ENCODE data around the gene SLC41A1. TPM values are rescaled to one million over a fixed set of nuclear protein-coding genes. Genes with fewer than 3 reads are reported as not detected.

Gene SLC41A1
- total and polyA plus RNA-seq, 9 of the 15 experiments (the other 6 are each of a cell fraction or from before 2014, with no cell fraction given), result 4.1 to 29.3 (median 11.4) TPM

GRCh38 chr1:205775015-205775716, 37.8 kb downstream of the SLC41A1 start, which contains the start of gene RAB29 (continued):
- TF ChIP-seq, protein P1, sequence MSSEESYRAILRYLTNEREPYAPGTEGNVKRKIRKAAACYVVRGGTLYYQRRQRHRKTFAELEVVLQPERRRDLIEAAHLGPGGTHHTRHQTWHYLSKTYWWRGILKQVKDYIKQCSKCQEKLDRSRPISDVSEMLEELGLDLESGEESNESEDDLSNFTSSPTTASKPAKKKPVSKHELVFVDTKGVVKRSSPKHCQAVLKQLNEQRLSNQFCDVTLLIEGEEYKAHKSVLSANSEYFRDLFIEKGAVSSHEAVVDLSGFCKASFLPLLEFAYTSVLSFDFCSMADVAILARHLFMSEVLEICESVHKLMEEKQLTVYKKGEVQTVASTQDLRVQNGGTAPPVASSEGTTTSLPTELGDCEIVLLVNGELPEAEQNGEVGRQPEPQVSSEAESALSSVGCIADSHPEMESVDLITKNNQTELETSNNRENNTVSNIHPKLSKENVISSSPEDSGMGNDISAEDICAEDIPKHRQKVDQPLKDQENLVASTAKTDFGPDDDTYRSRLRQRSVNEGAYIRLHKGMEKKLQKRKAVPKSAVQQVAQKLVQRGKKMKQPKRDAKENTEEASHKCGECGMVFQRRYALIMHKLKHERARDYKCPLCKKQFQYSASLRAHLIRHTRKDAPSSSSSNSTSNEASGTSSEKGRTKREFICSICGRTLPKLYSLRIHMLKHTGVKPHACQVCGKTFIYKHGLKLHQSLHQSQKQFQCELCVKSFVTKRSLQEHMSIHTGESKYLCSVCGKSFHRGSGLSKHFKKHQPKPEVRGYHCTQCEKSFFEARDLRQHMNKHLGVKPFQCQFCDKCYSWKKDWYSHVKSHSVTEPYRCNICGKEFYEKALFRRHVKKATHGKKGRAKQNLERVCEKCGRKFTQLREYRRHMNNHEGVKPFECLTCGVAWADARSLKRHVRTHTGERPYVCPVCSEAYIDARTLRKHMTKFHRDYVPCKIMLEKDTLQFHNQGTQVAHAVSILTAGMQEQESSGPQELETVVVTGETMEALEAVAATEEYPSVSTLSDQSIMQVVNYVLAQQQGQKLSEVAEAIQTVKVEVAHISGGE (CRISPR knock-in tag; IDR thresholded peaks at IDR 0.05), result peak in 1 of 3 experiments; percentile 80; a peak in 2 of 6 replicates
- TF ChIP-seq AFF4 (CRISPR knock-in tag; IDR thresholded peaks at IDR 0.05), result 0 out of 2 replicates have a peak, but pooled peaks have one; percentile 44
- peak; percentile 47 to 75; a peak in 2 of 4 replicates for TF ChIP-seq TEAD1 (CRISPR knock-in tag; IDR thresholded peaks at IDR 0.05)
- no peak for TF ChIP-seq ZNF280A (IDR thresholded peaks at IDR 0.05; ENCODE audit: low read depth, partially characterized antibody)
- TF ChIP-seq FOSL1 (tag; conservative IDR thresholded peaks at IDR 0.05), result no peak
- TF ChIP-seq MAFG (tag; conservative IDR thresholded peaks at IDR 0.05), result no peak
- TF ChIP-seq SNIP1 (IDR thresholded peaks at IDR 0.05; ENCODE audit: low read depth), result 0 out of 2 replicates have a peak, but pooled peaks have one; percentile 35
- TF ChIP-seq HCFC1 (IDR thresholded peaks at IDR 0.05; ENCODE audit: low read depth, low read length), result peak; percentile 100
- no peak for TF ChIP-seq RAD21 (CRISPR knock-in tag; conservative IDR thresholded peaks at IDR 0.05 in 1 of 2, IDR thresholded peaks at IDR 0.05 in 1 of 2)
- no peak for TF ChIP-seq ZNF583 (CRISPR knock-in tag; IDR thresholded peaks at IDR 0.05)
- no peak for TF ChIP-seq RNF2 (IDR thresholded peaks at IDR 0.05)
- TF ChIP-seq, protein P2, sequence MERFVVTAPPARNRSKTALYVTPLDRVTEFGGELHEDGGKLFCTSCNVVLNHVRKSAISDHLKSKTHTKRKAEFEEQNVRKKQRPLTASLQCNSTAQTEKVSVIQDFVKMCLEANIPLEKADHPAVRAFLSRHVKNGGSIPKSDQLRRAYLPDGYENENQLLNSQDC (CRISPR knock-in tag; IDR thresholded peaks at IDR 0.05), result no peak
- no peak for TF ChIP-seq MTF1 (CRISPR knock-in tag; IDR thresholded peaks at IDR 0.05; ENCODE audit: borderline replicate concordance)
- TF ChIP-seq CREB3L1 (IDR thresholded peaks at IDR 0.05; ENCODE audit: borderline replicate concordance, low read depth), result peak; percentile 91
- TF ChIP-seq EHMT2 (IDR thresholded peaks at IDR 0.05), result no peak

Measured in K562 (cell line).